Fibroblast of mammary gland (primary cell): ENCODE data around the gene TMEM272.
"Not testable (repeated sequence)": the region's sequence is repeated elsewhere in the genome, so short reads cannot be mapped to it uniquely, and the experiment has no call there.

ENCODE experiments used
- DNase-seq: peaks from one replicate; pipeline ENCODE4 v3.0.0-alpha.2; 2010; ENCODE audit warnings: low read depth
- H3K4me3 ChIP-seq: 2 replicates; pipeline ENCODE4 v1.5.1; 2011; ENCODE audit warnings: low read depth, mild to moderate bottlenecking, low read length, moderate library complexity; ENCODE audit not compliant: control insufficient read depth
- CTCF ChIP-seq: conservative IDR thresholded peaks from 2 replicates; pipeline ENCODE4 v1.5.1; 2011; ENCODE audit warnings: low read depth, low read length, inconsistent platforms; ENCODE audit not compliant: control insufficient read depth, insufficient read depth

The TMEM272 gene

GRCh38 chr13:51828730-51829567, 16.0 kb downstream of the TMEM272 start:
- no peak for TF ChIP-seq CTCF
- no peak overlapping the region for H3K4me3 ChIP-seq
- no peak for DNase-seq

- DNase-seq, result no peak
- no peak for TF ChIP-seq CTCF
- no peak overlapping the region for H3K4me3 ChIP-seq
Measured at GRCh38 chr13:51827254-51827653, 17.7 kb downstream of the TMEM272 start.

GRCh38 chr13:51826606-51827005, 18.4 kb downstream of the TMEM272 start:
- DNase-seq, result no peak
- TF ChIP-seq CTCF, result no peak
- no peak overlapping the region for H3K4me3 ChIP-seq

- no peak overlapping the region for H3K4me3 ChIP-seq
- no peak for DNase-seq
- TF ChIP-seq CTCF, result no peak
Measured at GRCh38 chr13:51825681-51826254, 19.2 kb downstream of the TMEM272 start.

GRCh38 chr13:51825165-51825592, 19.8 kb downstream of the TMEM272 start:
- TF ChIP-seq CTCF, result no peak
- no peak overlapping the region for H3K4me3 ChIP-seq
- DNase-seq, result peak; percentile 30

GRCh38 chr13:51824712-51825111, 20.3 kb downstream of the TMEM272 start:
- not testable (repeated sequence) for H3K4me3 ChIP-seq, DNase-seq

- no peak for DNase-seq
- TF ChIP-seq CTCF, result no peak
Measured at GRCh38 chr13:51823863-51824262, 21.1 kb downstream of the TMEM272 start.

More at GRCh38 chr13:51823863-51824262, 21.1 kb downstream of the TMEM272 start:
- H3K4me3 ChIP-seq, result no peak overlapping the region
